ENCODE data around the gene ZNF471.
A peak's percentile ranks its signal among the peaks of the same experiment; 100 is the strongest.

GRCh38 chr19:56538254-56538760 lies 30.7 kb downstream of the ZNF471 start:
- TF ChIP-seq CTCF (IDR thresholded peaks at IDR 0.05): peak in 1 of 3 donors; percentile 25
- TF ChIP-seq POLR2AphosphoS5 (IDR thresholded peaks at IDR 0.05): peak; percentile 47 to 78 (median 56)

All from breast epithelium (tissue), 3 donors.